Testis (tissue), 3 donors: ENCODE results near the gene KLRC2. TPM values are rescaled to one million over a fixed set of nuclear protein-coding genes. Genes with fewer than 3 reads are reported as not detected.
"Not testable (repeated sequence)": the region's sequence is repeated elsewhere in the genome, so short reads cannot be mapped to it uniquely, and the experiment has no call there.

Experiments
- DNase-seq: peaks from one replicate; pipeline ENCODE4 v3.0.0-alpha.2; 2019
- H3K27ac ChIP-seq, 2 donors: fragments of 200-600 bp; sonication (generic); one replicate each; pipeline ENCODE4 v1.5.1; 2019
- H3K27me3 ChIP-seq: fragments of 200-600 bp; sonication (generic); one replicate; pipeline ENCODE4 v1.5.1; 2019
- H3K36me3 ChIP-seq: fragments of 200-600 bp; sonication (generic); one replicate; pipeline ENCODE4 v1.5.1; 2017; ENCODE audit warnings: low read depth; ENCODE audit errors: missing control alignments
- H3K4me1 ChIP-seq: fragments of 200-600 bp; sonication (generic); one replicate; pipeline ENCODE4 v1.5.1; 2019
- H3K4me3 ChIP-seq, 2 donors: fragments of 200-600 bp; sonication (generic); one replicate each; pipeline ENCODE4 v1.5.1; 2017 to 2019
- H3K9me3 ChIP-seq: fragments of 200-600 bp; sonication (generic); one replicate; pipeline ENCODE4 v1.5.1; 2017
- CTCF ChIP-seq, 3 experiments: fragments of 450-650 bp in 2 of 3; fragments of 200-600 bp in 1 of 3; sonication (generic) in 1 of 3; IDR thresholded peaks; one replicate each; pipeline ENCODE4 v1.5.1; 2016 to 2019; ENCODE audit warnings: antibody characterized with exemption in 3 of 3, mild to moderate bottlenecking in 2 of 3, moderate library complexity in 1 of 3
- POLR2A ChIP-seq: fragments of 450-650 bp; IDR thresholded peaks from one replicate; pipeline ENCODE4 v1.6.1; 2017; ENCODE audit warnings: antibody characterized with exemption, mild to moderate bottlenecking, moderate library complexity
- WGBS, 2 donors: methylation state at CpG; one replicate each; pipeline ENCODE4 v1.1.5; 2018; 5-methylcytosine and 5-hydroxymethylcytosine counted together
- intact Hi-C: fragments of 100-400 bp; cut with DNase I; formaldehyde crosslinking; loops from one replicate; pipeline ENCODE4 v1.15.1; 2023; ENCODE audit warnings: low total_unique reads
- polyA plus RNA-seq: library from polyadenylated mRNA; stranded (reverse); fragments of 350-450 nt; fragmentation: Illumina TruSeq; extraction: RNeasy Lipid Tissue Mini Kit (QIAGEN cat#74804); gene quantifications from one replicate; pipeline ENCODE4 v1.2.3, GENCODE V29; 2014; ENCODE audit warnings: low read depth, low replicate concordance; ENCODE audit not compliant: insufficient read depth
- total RNA-seq, 2 donors: library from RNA; depleted of rRNA; stranded (reverse); fragments of >200 nt; gene quantifications; one replicate each; pipeline ENCODE4 v1.2.3, GENCODE V29; 2016

Gene KLRC2
- total and polyA plus RNA-seq, 3 donors from 2014 or later, result 0.56 TPM; not detected in 2

- Histone ChIP-seq H3K27me3 (no peaks in the 10 kb centered on the region), H3K36me3 (no peaks in the 10 kb centered on the region), H3K4me1 (no peaks in the 10 kb centered on the region), H3K27ac (no peak overlapping the region), H3K4me3 (no peak overlapping the region), H3K9me3 (no peaks in the 10 kb centered on the region)
- 91 to 95% methylated on average over 2 of the region's 2 CpGs for WGBS, 2 donors
- intact Hi-C loops, result no loop called here
- TF ChIP-seq POLR2A (no peak), CTCF (IDR thresholded peaks at IDR 0.05) (no peak)
- DNase-seq, result no peak
Measured at GRCh38 chr12:10456856-10457255, 21.0 kb upstream of the KLRC2 start.

- Histone ChIP-seq H3K27me3 (no peaks in the 10 kb centered on the region), H3K4me1 (no peaks in the 10 kb centered on the region), H3K27ac (no peak overlapping the region), H3K4me3 (no peak overlapping the region), H3K36me3 (no peaks in the 10 kb centered on the region), H3K9me3 (no peaks in the 10 kb centered on the region)
- WGBS, 2 donors, result 91 to 93% methylated on average over 1 of the region's 1 CpG
- intact Hi-C loops, result no loop called here
- DNase-seq, result no peak
- TF ChIP-seq POLR2A (no peak), CTCF (IDR thresholded peaks at IDR 0.05) (no peak)
Measured at GRCh38 chr12:10455766-10456165, 20.0 kb upstream of the KLRC2 start.

DNA sequence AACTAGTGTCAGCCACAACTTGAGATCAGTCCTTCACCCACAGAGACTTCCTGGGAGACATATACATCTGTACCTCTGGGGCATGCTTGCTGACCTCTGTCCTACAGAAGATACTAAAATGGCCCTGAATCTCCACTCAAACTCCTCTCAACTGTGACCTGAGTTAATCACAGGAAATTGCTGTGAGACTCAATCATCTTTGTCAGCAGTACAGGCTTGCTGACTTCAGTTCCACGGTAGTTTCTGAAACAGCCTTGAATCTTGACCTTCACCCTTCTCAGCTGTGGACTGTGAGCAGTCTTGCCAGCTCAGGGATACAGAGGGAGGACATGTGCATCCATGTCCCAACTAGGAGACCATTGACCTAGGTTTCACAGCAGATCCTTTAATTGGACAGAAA, 18.7 kb upstream of the KLRC2 start:
- H3K36me3 ChIP-seq, result no peaks in the 10 kb centered on the region
- H3K27ac ChIP-seq, result no peak overlapping the region
- H3K27me3 ChIP-seq, result no peaks in the 10 kb centered on the region
- DNase-seq, result no peak
- WGBS, 2 donors, result 33 to 50% methylated on average over 1 of the region's 1 CpG
- no peaks in the 10 kb centered on the region for H3K4me1 ChIP-seq
- TF ChIP-seq POLR2A (no peak), CTCF (IDR thresholded peaks at IDR 0.05) (no peak)
- no peak overlapping the region for H3K4me3 ChIP-seq
- intact Hi-C loops, result no loop called here
- H3K9me3 ChIP-seq, result no peaks in the 10 kb centered on the region

DNA sequence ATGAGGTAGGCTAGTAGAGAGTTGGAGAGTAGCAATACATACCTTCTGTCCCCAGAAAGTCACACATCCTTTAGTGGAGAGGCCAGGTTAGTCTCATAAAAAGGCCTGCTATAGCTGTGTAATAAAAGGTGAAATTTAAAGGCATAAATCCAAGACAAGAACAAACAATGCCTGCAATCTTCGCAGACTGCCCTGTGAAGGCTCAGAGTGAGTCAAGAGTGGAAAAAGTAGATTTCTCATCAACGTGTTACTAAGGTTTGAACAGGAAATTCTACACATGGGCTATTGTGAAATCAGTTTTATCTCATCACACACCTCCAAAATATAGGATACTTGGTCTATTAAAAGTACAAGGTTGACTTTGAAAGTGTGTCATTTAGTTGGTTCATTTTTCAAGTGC, 17.3 kb upstream of the KLRC2 start, which contains the start of gene KLRC1:
Gene KLRC1 (minus strand): TSS at position 222 of the 400 bp plus-strand sequence. CDS start 2,221 bp downstream, outside the sequence.
- WGBS, 2 donors, result 74 to 82% methylated on average over 2 of the region's 2 CpGs
- intact Hi-C loops, result no loop called here
- no peak within 1 kb of the TSS for H3K27ac ChIP-seq
- no peak for TF ChIP-seq POLR2A
- TF ChIP-seq CTCF (IDR thresholded peaks at IDR 0.05), result no peak
- no peak for DNase-seq
- no peaks in the 10 kb centered on the region for H3K36me3 ChIP-seq
- no peaks in the 10 kb centered on the region for H3K4me1 ChIP-seq
- H3K9me3 ChIP-seq, result no peaks in the 10 kb centered on the region
- no peak within 1 kb of the TSS for H3K4me3 ChIP-seq
- no peaks in the 10 kb centered on the region for H3K27me3 ChIP-seq

GRCh38 chr12:10448236-10448635, 12.4 kb upstream of the KLRC2 start:
- Histone ChIP-seq H3K27ac (no peak overlapping the region), H3K4me1 (no peaks in the 10 kb centered on the region), H3K27me3 (no peaks in the 10 kb centered on the region), H3K36me3 (no peaks in the 10 kb centered on the region), H3K4me3 (no peak overlapping the region), H3K9me3 (no peaks in the 10 kb centered on the region)
- no peak for DNase-seq
- TF ChIP-seq CTCF (IDR thresholded peaks at IDR 0.05) (no peak), POLR2A (no peak)
- intact Hi-C loops, result no loop called here
- WGBS, 2 donors, result 91 to 96% methylated on average over 4 of the region's 4 CpGs

DNA sequence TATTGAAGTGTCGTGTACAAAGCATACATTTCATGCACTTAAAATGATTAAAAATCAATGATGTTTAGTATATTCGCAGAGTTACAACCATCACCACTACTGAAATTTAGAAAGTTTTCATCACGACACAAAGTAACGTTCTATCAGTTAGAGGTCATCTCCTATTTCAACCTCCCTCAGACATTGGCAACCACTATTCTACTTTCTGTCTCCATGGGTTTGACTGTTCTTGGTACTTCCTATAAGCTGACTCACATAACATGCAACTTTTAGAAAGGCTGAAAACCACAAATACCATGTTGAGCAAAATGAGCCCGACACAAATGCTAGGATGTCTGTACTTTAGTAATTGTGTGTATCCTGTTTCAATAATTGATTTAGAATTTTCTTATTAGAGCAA, 10.2 kb upstream of the KLRC2 start:
- intact Hi-C loops, H3K27ac ChIP-seq: not testable (repeated sequence)
- 85 to 90% methylated on average over 5 of the region's 5 CpGs for WGBS, 2 donors

GRCh38 chr12:10441144-10441543, 5.3 kb upstream of the KLRC2 start:
- H3K27me3 ChIP-seq, H3K4me1 ChIP-seq, intact Hi-C loops, H3K4me3 ChIP-seq, H3K36me3 ChIP-seq, DNase-seq, H3K9me3 ChIP-seq, H3K27ac ChIP-seq: not testable (repeated sequence)
- 78 to 92% methylated on average over 8 of the region's 8 CpGs for WGBS, 2 donors

More for the DNA sequence above, 10.2 kb upstream of the KLRC2 start:
- not testable (repeated sequence) for H3K9me3 ChIP-seq, H3K4me1 ChIP-seq, H3K36me3 ChIP-seq, DNase-seq, H3K4me3 ChIP-seq, H3K27me3 ChIP-seq
